Breast epithelium (tissue), 3 donors: ENCODE measurements around the gene PLSCR3.

Source experiments
- CTCF ChIP-seq, 3 donors: fragments of 450-650 bp; IDR thresholded peaks; one replicate each; pipeline ENCODE4 v1.5.1; 2016 to 2017; ENCODE audit warnings: antibody characterized with exemption in 3 of 3, mild to moderate bottlenecking in 3 of 3, moderate library complexity in 3 of 3
- POLR2A ChIP-seq: fragments of 450-650 bp; IDR thresholded peaks from one replicate; pipeline ENCODE4 v1.6.1; 2016; ENCODE audit warnings: antibody characterized with exemption, mild to moderate bottlenecking, moderate library complexity

- no peak for TF ChIP-seq CTCF (IDR thresholded peaks at IDR 0.05)
- TF ChIP-seq POLR2A: no peak
Observed at GRCh38 chr17:7343250-7343649, 51.1 kb downstream of the PLSCR3 start.
